IPS-20b (cell line): Measurements from ENCODE around the gene TADA2B.

Source experiments
- H3K27ac ChIP-seq: one replicate; pipeline ENCODE4 v1.5.1; 2013; ENCODE audit warnings: low read length
- H3K27me3 ChIP-seq: 2 replicates; pipeline ENCODE4 v1.6.1; 2013; ENCODE audit warnings: mild to moderate bottlenecking, low read length, inconsistent platforms; ENCODE audit not compliant: insufficient read depth
- H3K36me3 ChIP-seq: 2 replicates; pipeline ENCODE4 v1.6.1; 2013; ENCODE audit warnings: low read depth, mild to moderate bottlenecking, inconsistent platforms, low read length, moderate library complexity; ENCODE audit not compliant: insufficient read depth
- H3K4me1 ChIP-seq: 2 replicates; pipeline ENCODE4 v1.6.1; 2013; ENCODE audit warnings: mild to moderate bottlenecking, control low read depth, inconsistent platforms, low read length, moderate library complexity; ENCODE audit not compliant: insufficient read depth
- H3K4me3 ChIP-seq: 2 replicates; pipeline ENCODE4 v1.5.1; 2013; ENCODE audit warnings: mild to moderate bottlenecking, low read length, inconsistent platforms
- H3K9ac ChIP-seq: 2 replicates; pipeline ENCODE4 v1.6.1; 2013; ENCODE audit warnings: low read depth, mild to moderate bottlenecking, inconsistent platforms, low read length, moderate library complexity
- H3K9me3 ChIP-seq: 2 replicates; pipeline ENCODE4 v1.6.1; 2013; ENCODE audit warnings: mild to moderate bottlenecking, low read depth, low read length, inconsistent platforms; ENCODE audit not compliant: insufficient read depth

TADA2B gene

GRCh38 chr4:7019367-7019766, 23.8 kb upstream of the TADA2B start:
- no peaks in the 10 kb centered on the region for H3K9me3 ChIP-seq
- H3K9ac ChIP-seq: no peak overlapping the region
- peaks cover 76% of the 10 kb centered on the region for H3K36me3 ChIP-seq

GRCh38 chr4:7020290-7020689, 22.9 kb upstream of the TADA2B start:
- H3K4me3 ChIP-seq: no peak overlapping the region
- H3K9me3 ChIP-seq: no peaks in the 10 kb centered on the region
- H3K9ac ChIP-seq: no peak overlapping the region
- H3K4me1 ChIP-seq: no peaks in the 10 kb centered on the region; the same call in 1 of the 2 replicates
- no peak overlapping the region for H3K27ac ChIP-seq
- peaks cover 74% of the 10 kb centered on the region for H3K36me3 ChIP-seq
- no peaks in the 10 kb centered on the region for H3K27me3 ChIP-seq

More at GRCh38 chr4:7019367-7019766, 23.8 kb upstream of the TADA2B start:
- no peak overlapping the region for H3K27ac ChIP-seq
- no peaks in the 10 kb centered on the region; the same call in 1 of the 2 replicates for H3K4me1 ChIP-seq
- H3K27me3 ChIP-seq: no peaks in the 10 kb centered on the region
- no peak overlapping the region for H3K4me3 ChIP-seq

GRCh38 chr4:7020856-7021255, 22.3 kb upstream of the TADA2B start:
- Histone ChIP-seq H3K9me3 (no peaks in the 10 kb centered on the region), H3K36me3 (peaks cover 74% of the 10 kb centered on the region), H3K27ac (no peak overlapping the region), H3K4me1 (no peaks in the 10 kb centered on the region; the same call in 1 of the 2 replicates), H3K4me3 (no peak overlapping the region), H3K27me3 (no peaks in the 10 kb centered on the region), H3K9ac (no peak overlapping the region)

- H3K4me1 ChIP-seq: no peaks in the 10 kb centered on the region; the same call in 1 of the 2 replicates
- no peak overlapping the region for H3K4me3 ChIP-seq
- no peak overlapping the region for H3K9ac ChIP-seq
- no peaks in the 10 kb centered on the region for H3K9me3 ChIP-seq
- H3K27me3 ChIP-seq: no peaks in the 10 kb centered on the region
- H3K27ac ChIP-seq: no peak overlapping the region
- peaks cover 74% of the 10 kb centered on the region for H3K36me3 ChIP-seq
Observed at GRCh38 chr4:7021355-7021754, 21.8 kb upstream of the TADA2B start.

- H3K27me3 ChIP-seq: no peaks in the 10 kb centered on the region
- no peak overlapping the region for H3K9ac ChIP-seq
- H3K4me3 ChIP-seq: no peak overlapping the region
- H3K36me3 ChIP-seq: peaks cover 75% of the 10 kb centered on the region
- H3K27ac ChIP-seq: no peak overlapping the region
- no peaks in the 10 kb centered on the region for H3K9me3 ChIP-seq
- H3K4me1 ChIP-seq: no peaks in the 10 kb centered on the region; the same call in 1 of the 2 replicates
Observed at GRCh38 chr4:7021930-7022664, 21.1 kb upstream of the TADA2B start.

GRCh38 chr4:7023486-7023885, 19.7 kb upstream of the TADA2B start:
- Histone ChIP-seq H3K9ac (no peak overlapping the region), H3K27me3 (no peaks in the 10 kb centered on the region), H3K9me3 (no peaks in the 10 kb centered on the region), H3K4me1 (no peaks in the 10 kb centered on the region; the same call in 1 of the 2 replicates), H3K27ac (no peak overlapping the region), H3K36me3 (peaks cover 72% of the 10 kb centered on the region), H3K4me3 (no peak overlapping the region)

DNA sequence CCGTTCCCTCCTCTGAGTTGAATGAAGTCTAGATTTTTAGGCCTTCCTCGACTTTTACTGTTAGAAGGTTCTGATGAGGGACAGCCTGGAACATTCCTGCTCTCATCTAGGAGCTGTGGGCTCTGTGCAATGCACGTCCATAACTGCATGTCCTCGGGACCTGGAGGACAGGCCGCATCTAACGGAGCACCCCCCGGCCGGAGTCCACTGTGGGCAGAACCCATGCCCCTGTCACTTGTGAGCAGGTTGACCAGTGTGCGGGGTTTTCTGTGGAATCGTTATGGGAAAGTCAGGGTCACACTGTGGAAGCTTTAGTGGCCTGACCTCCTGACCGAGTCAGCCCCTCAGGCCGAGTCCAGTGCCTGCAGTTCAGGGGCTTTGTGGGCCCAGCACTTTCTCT, 19.3 kb upstream of the TADA2B start:
- no peak overlapping the region for H3K27ac ChIP-seq
- H3K9me3 ChIP-seq: no peaks in the 10 kb centered on the region
- no peaks in the 10 kb centered on the region; the same call in 1 of the 2 replicates for H3K4me1 ChIP-seq
- H3K4me3 ChIP-seq: no peak overlapping the region
- H3K36me3 ChIP-seq: peaks cover 75% of the 10 kb centered on the region
- H3K9ac ChIP-seq: no peak overlapping the region
- no peaks in the 10 kb centered on the region for H3K27me3 ChIP-seq

- Histone ChIP-seq H3K9me3 (no peaks in the 10 kb centered on the region), H3K36me3 (peaks cover 80% of the 10 kb centered on the region), H3K4me3 (no peak overlapping the region), H3K9ac (no peak overlapping the region), H3K4me1 (no peaks in the 10 kb centered on the region; the same call in 1 of the 2 replicates), H3K27me3 (no peaks in the 10 kb centered on the region), H3K27ac (no peak overlapping the region)
Observed at GRCh38 chr4:7024336-7024890, 18.8 kb upstream of the TADA2B start.

DNA sequence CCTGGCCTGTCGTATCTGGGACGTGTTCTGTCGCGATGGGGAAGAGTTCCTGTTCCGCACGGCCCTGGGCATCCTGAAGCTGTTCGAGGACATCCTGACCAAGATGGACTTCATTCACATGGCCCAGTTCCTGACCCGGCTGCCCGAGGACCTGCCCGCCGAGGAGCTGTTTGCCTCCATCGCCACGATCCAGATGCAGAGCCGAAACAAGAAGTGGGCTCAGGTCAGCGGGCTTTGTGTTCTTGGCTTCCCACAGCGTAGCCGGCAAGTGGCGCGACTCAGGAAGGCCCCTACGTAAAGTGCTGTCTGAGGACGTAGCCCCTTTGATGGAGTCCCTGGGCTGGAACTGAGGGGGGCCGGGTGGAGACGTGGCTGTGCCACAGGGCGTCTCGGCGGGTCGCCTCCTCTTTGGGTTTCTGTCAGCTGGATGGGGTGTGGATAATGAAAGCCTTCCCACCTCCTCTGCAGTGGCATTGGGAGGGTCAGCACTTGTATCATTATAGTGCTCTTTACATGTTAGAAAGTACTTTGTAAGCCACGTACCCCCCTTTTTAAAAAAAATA, 18.1 kb upstream of the TADA2B start:
- Histone ChIP-seq H3K27me3 (no peaks in the 10 kb centered on the region), H3K4me3 (no peak overlapping the region), H3K27ac (no peak overlapping the region), H3K9me3 (no peaks in the 10 kb centered on the region), H3K36me3 (peaks cover 83% of the 10 kb centered on the region), H3K4me1 (no peaks in the 10 kb centered on the region; the same call in 1 of the 2 replicates), H3K9ac (no peak overlapping the region)

- Histone ChIP-seq H3K27me3 (no peaks in the 10 kb centered on the region), H3K27ac (no peak overlapping the region), H3K9ac (no peak overlapping the region), H3K36me3 (peaks cover 86% of the 10 kb centered on the region), H3K9me3 (no peaks in the 10 kb centered on the region), H3K4me1 (no peaks in the 10 kb centered on the region), H3K4me3 (no peak overlapping the region)
Observed at GRCh38 chr4:7026107-7026506, 17.1 kb upstream of the TADA2B start.

DNA sequence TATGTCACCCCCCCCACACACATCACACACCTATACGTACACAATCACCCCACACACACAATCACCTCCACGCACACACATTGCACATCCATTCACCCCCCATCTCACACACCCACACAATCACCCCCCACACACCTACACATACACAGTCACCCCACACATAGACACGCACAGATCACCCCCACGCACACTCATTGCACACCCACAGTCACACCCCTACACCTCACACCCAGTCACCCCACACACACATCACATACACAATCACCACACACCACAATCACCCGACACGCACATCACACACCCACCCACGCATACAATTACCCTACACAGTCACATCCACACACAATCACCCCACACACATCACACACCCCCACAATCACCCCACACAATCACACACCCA, 15.9 kb upstream of the TADA2B start:
- Histone ChIP-seq H3K9me3 (no peaks in the 10 kb centered on the region), H3K4me3 (no peak overlapping the region), H3K27ac (no peak overlapping the region), H3K9ac (no peak overlapping the region), H3K27me3 (no peaks in the 10 kb centered on the region), H3K4me1 (no peaks in the 10 kb centered on the region), H3K36me3 (peaks cover 87% of the 10 kb centered on the region)

DNA sequence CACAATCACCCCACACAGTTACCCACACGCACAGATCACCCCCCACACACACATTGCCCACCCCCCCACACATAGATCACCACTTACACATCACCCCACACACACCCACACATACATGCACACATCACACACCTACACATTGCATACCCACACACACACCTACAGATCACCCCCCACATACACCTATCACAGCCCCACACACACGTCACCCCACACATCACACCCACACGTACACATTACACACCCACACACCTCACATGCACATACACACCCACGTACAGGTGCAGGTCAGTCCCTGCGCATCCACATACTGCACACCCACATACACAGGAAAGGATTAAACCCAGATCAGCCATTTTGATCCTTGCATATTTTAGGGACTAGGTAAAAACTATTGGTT, 15.3 kb upstream of the TADA2B start:
- no peaks in the 10 kb centered on the region for H3K9me3 ChIP-seq
- peaks cover 89% of the 10 kb centered on the region for H3K36me3 ChIP-seq
- no peaks in the 10 kb centered on the region for H3K4me1 ChIP-seq
- H3K27ac ChIP-seq: no peak overlapping the region
- no peak overlapping the region for H3K9ac ChIP-seq
- H3K27me3 ChIP-seq: no peaks in the 10 kb centered on the region
- H3K4me3 ChIP-seq: no peak overlapping the region
